Testis (tissue), 3 donors: ENCODE data around the gene SIGLEC9. TPM values are rescaled to one million over a fixed set of nuclear protein-coding genes. Genes with fewer than 3 reads are reported as not detected.

Experiments
- DNase-seq: peaks from one replicate; pipeline ENCODE4 v3.0.0-alpha.2; 2019
- H3K27ac ChIP-seq, 2 donors: fragments of 200-600 bp; sonication (generic); one replicate each; pipeline ENCODE4 v1.5.1; 2019
- H3K27me3 ChIP-seq: fragments of 200-600 bp; sonication (generic); one replicate; pipeline ENCODE4 v1.5.1; 2019
- H3K36me3 ChIP-seq: fragments of 200-600 bp; sonication (generic); one replicate; pipeline ENCODE4 v1.5.1; 2017; ENCODE audit warnings: low read depth; ENCODE audit errors: missing control alignments
- H3K4me1 ChIP-seq: fragments of 200-600 bp; sonication (generic); one replicate; pipeline ENCODE4 v1.5.1; 2019
- H3K4me3 ChIP-seq, 2 donors: fragments of 200-600 bp; sonication (generic); one replicate each; pipeline ENCODE4 v1.5.1; 2017 to 2019
- H3K9me3 ChIP-seq: fragments of 200-600 bp; sonication (generic); one replicate; pipeline ENCODE4 v1.5.1; 2017
- POLR2A ChIP-seq: fragments of 450-650 bp; IDR thresholded peaks from one replicate; pipeline ENCODE4 v1.6.1; 2017; ENCODE audit warnings: antibody characterized with exemption, mild to moderate bottlenecking, moderate library complexity
- WGBS, 2 donors: methylation state at CpG; one replicate each; pipeline ENCODE4 v1.1.5; 2018; 5-methylcytosine and 5-hydroxymethylcytosine counted together
- intact Hi-C: fragments of 100-400 bp; cut with DNase I; formaldehyde crosslinking; loops from one replicate; pipeline ENCODE4 v1.15.1; 2023; ENCODE audit warnings: low total_unique reads
- polyA plus RNA-seq: library from polyadenylated mRNA; stranded (reverse); fragments of 350-450 nt; fragmentation: Illumina TruSeq; extraction: RNeasy Lipid Tissue Mini Kit (QIAGEN cat#74804); gene quantifications from one replicate; pipeline ENCODE4 v1.2.3, GENCODE V29; 2014; ENCODE audit warnings: low read depth, low replicate concordance; ENCODE audit not compliant: insufficient read depth
- total RNA-seq, 2 donors: library from RNA; depleted of rRNA; stranded (reverse); fragments of >200 nt; gene quantifications; one replicate each; pipeline ENCODE4 v1.2.3, GENCODE V29; 2016
- TF ChIP-seq, protein P1 (sequence below), 3 experiments: fragments of 450-650 bp in 2 of 3; fragments of 200-600 bp in 1 of 3; sonication (generic) in 1 of 3; IDR thresholded peaks; one replicate each; pipeline ENCODE4 v1.5.1; 2016 to 2019; ENCODE audit warnings: antibody characterized with exemption in 3 of 3, mild to moderate bottlenecking in 2 of 3, moderate library complexity in 1 of 3

The SIGLEC9 gene
- total and polyA plus RNA-seq, 3 donors from 2014 or later, result 2.6 to 5.1 (median 3.2) TPM

DNA sequence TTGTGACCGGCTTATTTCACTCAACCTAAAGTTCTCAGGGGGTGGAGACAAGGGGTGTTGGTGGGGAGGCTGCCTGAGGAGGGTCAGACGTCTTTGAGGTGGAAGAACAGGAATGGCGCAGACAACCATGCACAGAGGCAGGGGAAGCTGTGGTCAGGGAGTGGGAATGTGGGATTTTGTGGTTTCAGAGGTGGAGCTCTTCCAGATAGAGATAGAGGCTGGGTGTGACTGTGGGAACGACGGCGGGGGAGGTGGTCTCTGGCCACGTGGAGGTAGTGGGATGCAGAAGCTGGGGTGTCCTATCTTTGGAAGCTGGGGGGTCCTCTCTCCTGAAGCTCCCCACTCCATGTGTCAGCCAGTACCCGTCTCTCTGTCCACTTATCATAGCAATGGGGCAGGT, 34.2 kb upstream of the SIGLEC9 start:
- H3K27ac ChIP-seq, result no peak overlapping the region
- TF ChIP-seq POLR2A, result no peak
- TF ChIP-seq, protein P1, sequence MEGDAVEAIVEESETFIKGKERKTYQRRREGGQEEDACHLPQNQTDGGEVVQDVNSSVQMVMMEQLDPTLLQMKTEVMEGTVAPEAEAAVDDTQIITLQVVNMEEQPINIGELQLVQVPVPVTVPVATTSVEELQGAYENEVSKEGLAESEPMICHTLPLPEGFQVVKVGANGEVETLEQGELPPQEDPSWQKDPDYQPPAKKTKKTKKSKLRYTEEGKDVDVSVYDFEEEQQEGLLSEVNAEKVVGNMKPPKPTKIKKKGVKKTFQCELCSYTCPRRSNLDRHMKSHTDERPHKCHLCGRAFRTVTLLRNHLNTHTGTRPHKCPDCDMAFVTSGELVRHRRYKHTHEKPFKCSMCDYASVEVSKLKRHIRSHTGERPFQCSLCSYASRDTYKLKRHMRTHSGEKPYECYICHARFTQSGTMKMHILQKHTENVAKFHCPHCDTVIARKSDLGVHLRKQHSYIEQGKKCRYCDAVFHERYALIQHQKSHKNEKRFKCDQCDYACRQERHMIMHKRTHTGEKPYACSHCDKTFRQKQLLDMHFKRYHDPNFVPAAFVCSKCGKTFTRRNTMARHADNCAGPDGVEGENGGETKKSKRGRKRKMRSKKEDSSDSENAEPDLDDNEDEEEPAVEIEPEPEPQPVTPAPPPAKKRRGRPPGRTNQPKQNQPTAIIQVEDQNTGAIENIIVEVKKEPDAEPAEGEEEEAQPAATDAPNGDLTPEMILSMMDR (IDR thresholded peaks at IDR 0.05), result no peak
- no peaks in the 10 kb centered on the region for H3K27me3 ChIP-seq
- H3K36me3 ChIP-seq, result no peaks in the 10 kb centered on the region
- no peak for DNase-seq
- peaks cover 4% of the 10 kb centered on the region for H3K4me1 ChIP-seq
- H3K4me3 ChIP-seq, result no peak overlapping the region
- intact Hi-C loops, result no loop called here
- WGBS, 2 donors, result 69 to 72% methylated on average over 8 of the region's 8 CpGs
- no peaks in the 10 kb centered on the region for H3K9me3 ChIP-seq

DNA sequence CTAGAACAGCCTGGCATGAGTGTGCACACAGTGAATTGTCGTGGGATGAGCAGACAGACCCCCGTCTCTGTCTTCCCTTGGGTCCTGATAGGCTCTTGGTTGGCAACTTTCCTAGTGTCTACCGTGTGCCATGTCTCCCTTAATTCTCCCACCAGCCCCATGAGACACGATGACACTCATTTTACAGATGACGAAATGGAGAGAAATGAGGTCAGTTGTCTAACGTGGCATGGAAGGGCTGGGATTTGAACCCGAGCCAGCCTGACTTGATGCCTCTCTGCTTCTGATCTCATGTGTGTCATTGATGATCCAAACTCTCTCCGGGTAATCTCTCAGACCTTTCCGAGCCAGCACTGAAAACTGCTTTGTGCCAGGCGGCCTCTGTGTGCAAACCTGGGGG, 33.6 kb upstream of the SIGLEC9 start:
- peaks cover 4% of the 10 kb centered on the region for H3K4me1 ChIP-seq
- no peak overlapping the region for H3K27ac ChIP-seq
- no peaks in the 10 kb centered on the region for H3K27me3 ChIP-seq
- WGBS, 2 donors, result 83 to 85% methylated on average over 10 of the region's 10 CpGs
- DNase-seq, result no peak
- intact Hi-C loops, result no loop called here
- H3K4me3 ChIP-seq, result no peak overlapping the region
- no peaks in the 10 kb centered on the region for H3K9me3 ChIP-seq
- TF ChIP-seq, protein P1 (IDR thresholded peaks at IDR 0.05), result no peak
- no peak for TF ChIP-seq POLR2A
- no peaks in the 10 kb centered on the region for H3K36me3 ChIP-seq

DNA sequence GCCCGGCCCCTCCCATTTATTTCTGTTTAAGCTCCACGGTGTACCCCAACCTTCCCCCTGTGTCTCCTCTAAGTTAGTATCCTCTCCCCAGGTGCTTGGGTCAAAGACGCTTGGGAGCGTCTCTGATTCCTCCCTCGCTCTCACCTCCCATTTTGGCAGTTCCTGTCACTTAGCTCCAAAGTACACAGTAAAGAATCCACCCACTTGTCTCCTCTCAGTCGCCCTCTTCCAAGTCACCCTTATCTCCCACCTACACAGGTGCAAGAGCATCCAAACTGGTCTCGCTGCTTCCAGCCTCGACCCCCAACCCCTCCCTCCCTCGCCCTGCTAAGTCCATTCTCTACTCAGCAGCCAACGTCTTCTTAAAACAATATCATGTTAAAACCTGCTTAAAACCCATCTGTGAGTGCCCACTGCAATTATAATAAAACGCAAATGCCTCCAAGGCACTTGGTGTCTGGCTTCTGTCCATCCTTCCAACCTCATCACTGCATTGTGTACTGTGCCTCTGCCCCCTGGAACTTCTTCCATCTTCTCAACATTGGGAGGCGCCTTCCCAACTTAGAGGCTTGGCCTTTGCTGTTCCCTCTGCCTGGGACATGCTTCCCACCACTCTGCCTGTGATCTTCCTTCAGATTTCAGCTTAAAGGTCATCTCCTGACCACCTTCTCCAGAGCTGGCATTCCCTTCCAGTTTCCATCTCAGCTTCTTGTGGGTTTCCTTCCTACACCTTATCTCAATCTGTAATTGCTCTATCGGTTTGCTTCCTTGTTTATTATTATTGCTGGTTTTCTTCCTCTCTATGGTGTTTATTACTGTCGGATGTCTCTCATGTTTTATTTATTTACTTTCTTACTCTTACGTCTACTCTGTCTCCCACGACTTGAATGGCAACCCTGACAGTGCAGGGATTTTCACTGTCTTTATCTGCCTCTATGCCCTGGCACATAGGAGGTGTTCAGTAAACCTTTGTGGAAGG, 32.5 kb upstream of the SIGLEC9 start:
- DNase-seq, result no peak
- Histone ChIP-seq H3K4me3 (no peak overlapping the region), H3K27ac (no peak overlapping the region), H3K27me3 (no peaks in the 10 kb centered on the region), H3K9me3 (no peaks in the 10 kb centered on the region), H3K36me3 (no peaks in the 10 kb centered on the region), H3K4me1 (peaks cover 4% of the 10 kb centered on the region)
- TF ChIP-seq, protein P1 (IDR thresholded peaks at IDR 0.05), result no peak
- TF ChIP-seq POLR2A, result no peak
- intact Hi-C loops, result no loop called here
- 67 to 69% methylated on average over 16 of the region's 16 CpGs for WGBS, 2 donors

DNA sequence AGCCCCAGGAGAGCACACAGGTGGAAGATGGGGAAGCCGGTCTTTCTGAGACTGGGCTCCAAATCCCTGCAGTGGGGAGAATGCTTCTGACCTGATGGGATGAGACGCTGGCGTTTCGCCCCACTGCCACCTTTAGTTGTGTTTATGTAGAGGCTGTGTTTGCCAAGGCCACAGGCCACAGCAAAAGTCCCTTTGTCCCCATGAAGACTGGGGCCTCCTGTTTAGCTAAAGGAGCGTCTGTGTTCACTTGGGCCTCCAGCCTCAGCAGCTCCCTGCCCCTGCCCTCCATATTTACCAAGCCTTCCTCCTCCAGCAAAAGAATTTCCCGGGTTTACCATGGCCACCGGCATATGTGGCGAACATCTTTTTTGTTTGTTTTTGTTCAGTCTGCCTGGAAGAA, 31.6 kb upstream of the SIGLEC9 start:
- intact Hi-C loops, result no loop called here
- no peak overlapping the region for H3K4me3 ChIP-seq

More for the DNA sequence above, 31.6 kb upstream of the SIGLEC9 start:
- Histone ChIP-seq H3K27ac (no peak overlapping the region), H3K27me3 (no peaks in the 10 kb centered on the region), H3K4me1 (peaks cover 4% of the 10 kb centered on the region), H3K9me3 (no peaks in the 10 kb centered on the region), H3K36me3 (no peaks in the 10 kb centered on the region)
- DNase-seq, result no peak
- 71% methylated on average over 8 of the region's 8 CpGs for WGBS, 2 donors
- TF ChIP-seq, protein P1 (IDR thresholded peaks at IDR 0.05), result no peak
- no peak for TF ChIP-seq POLR2A
